GM12875 (cell line): ENCODE results near the gene NCAPD2.

Source experiments
- H3K4me3 ChIP-seq: one replicate; pipeline ENCODE4 v1.5.1; 2011; ENCODE audit warnings: low read depth, low read length, control low read depth
- TF ChIP-seq, protein P1 (sequence below): IDR thresholded peaks from 2 replicates; pipeline ENCODE4 v1.5.1; 2011; ENCODE audit warnings: low read depth, mild to moderate bottlenecking, control low read depth, inconsistent platforms, low read length, moderate library complexity, borderline replicate concordance; ENCODE audit not compliant: insufficient read depth

NCAPD2 gene

GRCh38 chr12:6533923-6534694 lies 40.2 kb downstream of the NCAPD2 start, which contains the start of gene GAPDH:
TSS of gene GAPDH (plus strand) at chr12:6534517. CDS start at chr12:6534833, 316 bp downstream.
- TF ChIP-seq, protein P1, sequence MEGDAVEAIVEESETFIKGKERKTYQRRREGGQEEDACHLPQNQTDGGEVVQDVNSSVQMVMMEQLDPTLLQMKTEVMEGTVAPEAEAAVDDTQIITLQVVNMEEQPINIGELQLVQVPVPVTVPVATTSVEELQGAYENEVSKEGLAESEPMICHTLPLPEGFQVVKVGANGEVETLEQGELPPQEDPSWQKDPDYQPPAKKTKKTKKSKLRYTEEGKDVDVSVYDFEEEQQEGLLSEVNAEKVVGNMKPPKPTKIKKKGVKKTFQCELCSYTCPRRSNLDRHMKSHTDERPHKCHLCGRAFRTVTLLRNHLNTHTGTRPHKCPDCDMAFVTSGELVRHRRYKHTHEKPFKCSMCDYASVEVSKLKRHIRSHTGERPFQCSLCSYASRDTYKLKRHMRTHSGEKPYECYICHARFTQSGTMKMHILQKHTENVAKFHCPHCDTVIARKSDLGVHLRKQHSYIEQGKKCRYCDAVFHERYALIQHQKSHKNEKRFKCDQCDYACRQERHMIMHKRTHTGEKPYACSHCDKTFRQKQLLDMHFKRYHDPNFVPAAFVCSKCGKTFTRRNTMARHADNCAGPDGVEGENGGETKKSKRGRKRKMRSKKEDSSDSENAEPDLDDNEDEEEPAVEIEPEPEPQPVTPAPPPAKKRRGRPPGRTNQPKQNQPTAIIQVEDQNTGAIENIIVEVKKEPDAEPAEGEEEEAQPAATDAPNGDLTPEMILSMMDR, result no peak
- peak within 1 kb of the TSS; percentile 93 for H3K4me3 ChIP-seq

- H3K4me3 ChIP-seq, result peak overlapping the region; percentile 93
- TF ChIP-seq, protein P1, result no peak
These were observed 40.7 kb downstream of the NCAPD2 start for GRCh38 chr12:6534695-6534944.

DNA sequence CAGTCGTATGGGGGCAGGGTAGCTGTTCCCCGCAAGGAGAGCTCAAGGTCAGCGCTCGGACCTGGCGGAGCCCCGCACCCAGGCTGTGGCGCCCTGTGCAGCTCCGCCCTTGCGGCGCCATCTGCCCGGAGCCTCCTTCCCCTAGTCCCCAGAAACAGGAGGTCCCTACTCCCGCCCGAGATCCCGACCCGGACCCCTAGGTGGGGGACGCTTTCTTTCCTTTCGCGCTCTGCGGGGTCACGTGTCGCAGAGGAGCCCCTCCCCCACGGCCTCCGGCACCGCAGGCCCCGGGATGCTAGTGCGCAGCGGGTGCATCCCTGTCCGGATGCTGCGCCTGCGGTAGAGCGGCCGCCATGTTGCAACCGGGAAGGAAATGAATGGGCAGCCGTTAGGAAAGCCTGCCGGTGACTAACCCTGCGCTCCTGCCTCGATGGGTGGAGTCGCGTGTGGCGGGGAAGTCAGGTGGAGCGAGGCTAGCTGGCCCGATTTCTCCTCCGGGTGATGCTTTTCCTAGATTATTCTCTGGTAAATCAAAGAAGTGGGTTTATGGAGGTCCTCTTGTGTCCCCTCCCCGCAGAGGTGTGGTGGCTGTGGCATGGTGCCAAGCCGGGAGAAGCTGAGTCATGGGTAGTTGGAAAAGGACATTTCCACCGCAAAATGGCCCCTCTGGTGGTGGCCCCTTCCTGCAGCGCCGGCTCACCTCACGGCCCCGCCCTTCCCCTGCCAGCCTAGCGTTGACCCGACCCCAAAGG lies 41.2 kb downstream of the NCAPD2 start:
- TF ChIP-seq, protein P1, result no peak
- H3K4me3 ChIP-seq, result peak overlapping the region; percentile 93

GRCh38 chr12:6535697-6535946 lies 41.7 kb downstream of the NCAPD2 start:
- TF ChIP-seq, protein P1, result no peak
- peak overlapping the region; percentile 93 for H3K4me3 ChIP-seq

DNA sequence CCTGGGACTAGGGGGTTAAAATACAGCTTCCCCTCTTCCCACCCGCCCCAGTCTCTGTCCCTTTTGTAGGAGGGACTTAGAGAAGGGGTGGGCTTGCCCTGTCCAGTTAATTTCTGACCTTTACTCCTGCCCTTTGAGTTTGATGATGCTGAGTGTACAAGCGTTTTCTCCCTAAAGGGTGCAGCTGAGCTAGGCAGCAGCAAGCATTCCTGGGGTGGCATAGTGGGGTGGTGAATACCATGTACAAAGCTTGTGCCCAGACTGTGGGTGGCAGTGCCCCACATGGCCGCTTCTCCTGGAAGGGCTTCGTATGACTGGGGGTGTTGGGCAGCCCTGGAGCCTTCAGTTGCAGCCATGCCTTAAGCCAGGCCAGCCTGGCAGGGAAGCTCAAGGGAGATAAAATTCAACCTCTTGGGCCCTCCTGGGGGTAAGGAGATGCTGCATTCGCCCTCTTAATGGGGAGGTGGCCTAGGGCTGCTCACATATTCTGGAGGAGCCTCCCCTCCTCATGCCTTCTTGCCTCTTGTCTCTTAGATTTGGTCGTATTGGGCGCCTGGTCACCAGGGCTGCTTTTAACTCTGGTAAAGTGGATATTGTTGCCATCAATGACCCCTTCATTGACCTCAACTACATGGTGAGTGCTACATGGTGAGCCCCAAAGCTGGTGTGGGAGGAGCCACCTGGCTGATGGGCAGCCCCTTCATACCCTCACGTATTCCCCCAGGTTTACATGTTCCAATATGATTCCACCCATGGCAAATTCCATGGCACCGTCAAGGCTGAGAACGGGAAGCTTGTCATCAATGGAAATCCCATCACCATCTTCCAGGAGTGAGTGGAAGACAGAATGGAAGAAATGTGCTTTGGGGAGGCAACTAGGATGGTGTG lies 42.3 kb downstream of the NCAPD2 start:
- TF ChIP-seq, protein P1, result no peak
- peak overlapping the region; percentile 93 for H3K4me3 ChIP-seq

GRCh38 chr12:6536894-6537579 lies 43.1 kb downstream of the NCAPD2 start:
- peak overlapping the region; percentile 93 for H3K4me3 ChIP-seq
- TF ChIP-seq, protein P1, result no peak
